ENCODE data around the gene UBTF.

The UBTF gene

GRCh38 chr17:44167181-44167861 is 52.2 kb downstream of the UBTF start:
- no peak for DNase-seq

- DNase-seq = no peak
Observed at GRCh38 chr17:44164476-44164875, 55.0 kb downstream of the UBTF start.

- DNase-seq = peak; percentile 29
Observed at GRCh38 chr17:44159519-44160210, 59.8 kb downstream of the UBTF start.

DNA sequence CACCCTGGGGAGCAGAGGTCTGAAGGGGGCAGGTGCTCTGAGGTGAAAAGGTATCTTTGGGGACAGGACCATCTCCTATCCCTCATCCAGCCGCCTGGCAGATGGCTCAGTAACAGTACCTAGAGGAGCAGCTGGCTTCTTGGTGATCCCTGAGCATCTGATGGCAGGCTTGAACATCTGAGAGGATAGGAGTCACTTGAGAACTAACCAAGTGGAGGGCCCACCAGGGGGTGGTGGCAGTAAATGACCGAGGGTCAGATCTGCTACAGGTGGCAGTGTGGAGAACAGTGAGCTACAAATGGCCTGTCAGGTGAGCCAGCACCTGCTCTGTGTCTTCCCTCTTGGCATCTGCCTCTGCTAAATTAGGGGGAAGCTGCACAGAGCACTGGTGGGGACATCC is 64.0 kb downstream of the UBTF start:
- no peak for DNase-seq

Data from activated CD4-positive, alpha-beta T cell treated with anti-CD3 and anti-CD28 coated beads for 48 hours (primary cell).